Activated T-helper 9 cell treated with anti-CD3 and anti-CD28 coated beads, Interleukin-2, amount 50 U/mL, for 16 hours (primary cell): ENCODE data around the gene DHTKD1.

Experiments
- DNase-seq: peaks from one replicate; pipeline ENCODE4 v3.0.0-alpha.2; 2020; ENCODE audit warnings: low read depth

DHTKD1 gene, protein sequence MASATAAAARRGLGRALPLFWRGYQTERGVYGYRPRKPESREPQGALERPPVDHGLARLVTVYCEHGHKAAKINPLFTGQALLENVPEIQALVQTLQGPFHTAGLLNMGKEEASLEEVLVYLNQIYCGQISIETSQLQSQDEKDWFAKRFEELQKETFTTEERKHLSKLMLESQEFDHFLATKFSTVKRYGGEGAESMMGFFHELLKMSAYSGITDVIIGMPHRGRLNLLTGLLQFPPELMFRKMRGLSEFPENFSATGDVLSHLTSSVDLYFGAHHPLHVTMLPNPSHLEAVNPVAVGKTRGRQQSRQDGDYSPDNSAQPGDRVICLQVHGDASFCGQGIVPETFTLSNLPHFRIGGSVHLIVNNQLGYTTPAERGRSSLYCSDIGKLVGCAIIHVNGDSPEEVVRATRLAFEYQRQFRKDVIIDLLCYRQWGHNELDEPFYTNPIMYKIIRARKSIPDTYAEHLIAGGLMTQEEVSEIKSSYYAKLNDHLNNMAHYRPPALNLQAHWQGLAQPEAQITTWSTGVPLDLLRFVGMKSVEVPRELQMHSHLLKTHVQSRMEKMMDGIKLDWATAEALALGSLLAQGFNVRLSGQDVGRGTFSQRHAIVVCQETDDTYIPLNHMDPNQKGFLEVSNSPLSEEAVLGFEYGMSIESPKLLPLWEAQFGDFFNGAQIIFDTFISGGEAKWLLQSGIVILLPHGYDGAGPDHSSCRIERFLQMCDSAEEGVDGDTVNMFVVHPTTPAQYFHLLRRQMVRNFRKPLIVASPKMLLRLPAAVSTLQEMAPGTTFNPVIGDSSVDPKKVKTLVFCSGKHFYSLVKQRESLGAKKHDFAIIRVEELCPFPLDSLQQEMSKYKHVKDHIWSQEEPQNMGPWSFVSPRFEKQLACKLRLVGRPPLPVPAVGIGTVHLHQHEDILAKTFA

DNA sequence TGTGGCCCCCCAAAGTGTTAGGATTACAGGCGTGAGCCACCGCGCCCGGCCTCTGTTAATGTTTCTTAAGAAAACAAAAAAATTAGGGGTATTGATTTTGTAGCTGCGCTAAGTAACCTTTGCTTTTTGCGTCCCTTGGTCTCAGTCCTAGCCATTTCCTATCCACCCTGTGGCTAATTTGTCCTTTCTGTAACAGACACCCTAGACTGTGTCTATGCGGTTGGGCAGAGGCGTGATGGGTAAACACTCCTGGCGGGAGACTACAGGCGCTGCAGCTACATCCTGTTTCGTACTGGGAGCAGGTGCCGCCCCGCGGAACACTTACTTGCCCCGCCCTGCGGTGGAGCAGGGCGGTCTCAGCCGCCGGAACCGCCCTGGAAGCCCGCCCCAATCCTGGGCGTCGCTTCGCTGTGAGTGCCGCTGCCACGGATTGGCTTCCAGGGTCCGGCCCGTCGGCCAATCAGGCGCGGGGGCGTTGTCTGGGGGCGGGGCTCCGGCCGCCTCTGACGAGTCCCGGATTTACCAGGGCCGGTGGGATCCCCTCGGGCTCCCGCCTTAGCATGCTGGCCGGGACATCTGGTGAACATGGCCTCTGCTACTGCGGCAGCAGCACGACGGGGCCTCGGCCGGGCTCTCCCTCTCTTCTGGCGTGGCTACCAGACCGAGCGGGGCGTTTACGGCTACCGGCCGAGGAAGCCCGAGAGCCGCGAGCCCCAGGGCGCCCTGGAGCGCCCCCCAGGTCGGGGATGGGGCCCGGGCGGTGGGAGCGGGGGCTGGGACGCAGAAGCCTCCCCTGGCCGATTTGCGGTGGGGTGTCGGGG, at the start of gene DHTKD1:
DHTKD1 (plus strand) TSS at position 506 of the 821 bp plus-strand sequence; CDS start at position 586, 80 bp downstream.
- peak; percentile 99 for DNase-seq

DNA sequence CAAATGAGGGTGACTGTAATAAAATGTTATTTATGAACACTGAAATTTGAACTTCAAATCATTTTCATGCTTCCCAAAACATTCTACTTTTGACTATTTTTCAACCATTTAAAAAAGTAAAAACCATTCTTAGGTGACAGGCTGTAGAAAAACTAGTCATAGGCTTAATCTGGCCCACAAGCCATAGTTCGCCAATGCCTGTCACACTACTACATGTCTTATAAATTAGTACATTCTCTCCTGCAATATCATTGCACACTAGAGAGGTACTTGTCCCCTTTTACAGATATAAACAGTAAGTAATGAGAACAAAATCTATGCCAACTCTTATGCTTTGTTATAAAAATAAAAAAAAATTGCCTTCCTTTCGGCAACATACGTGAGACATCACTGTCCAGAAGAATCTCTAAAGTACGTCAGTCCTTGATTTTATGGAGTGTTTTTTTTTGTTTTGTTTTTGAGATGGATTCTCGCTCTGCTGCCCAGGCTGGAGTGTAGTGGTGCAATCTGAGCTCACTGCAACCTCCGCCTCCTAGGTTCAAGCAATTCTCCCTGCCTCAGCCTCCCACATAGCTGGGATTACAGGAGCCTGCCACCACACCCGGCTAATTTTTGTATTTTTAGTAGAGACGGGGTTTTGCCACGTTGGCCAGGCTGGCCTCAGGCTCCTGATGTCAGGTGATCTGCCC, 49.3 kb upstream of the DHTKD1 start:
- DNase-seq, result no peak

DNA sequence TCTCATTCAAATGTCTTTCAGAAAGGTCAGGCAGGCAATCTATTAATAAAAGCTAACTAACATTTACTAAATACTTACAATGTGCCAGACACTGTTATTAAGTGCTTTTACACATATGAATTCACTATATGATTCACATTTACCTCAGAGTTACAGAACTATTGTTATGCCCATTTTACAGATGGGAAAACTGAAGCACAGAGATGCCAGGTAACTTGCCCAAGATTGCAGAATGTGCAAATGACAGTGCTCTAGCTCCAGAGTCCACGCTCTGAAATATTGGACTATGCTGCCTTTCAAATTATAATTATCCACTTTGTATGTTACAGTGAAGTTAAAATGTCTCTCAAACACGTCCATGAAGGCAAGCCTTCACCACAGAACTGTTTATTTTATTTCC, 48.2 kb upstream of the DHTKD1 start:
- no peak for DNase-seq

DNA sequence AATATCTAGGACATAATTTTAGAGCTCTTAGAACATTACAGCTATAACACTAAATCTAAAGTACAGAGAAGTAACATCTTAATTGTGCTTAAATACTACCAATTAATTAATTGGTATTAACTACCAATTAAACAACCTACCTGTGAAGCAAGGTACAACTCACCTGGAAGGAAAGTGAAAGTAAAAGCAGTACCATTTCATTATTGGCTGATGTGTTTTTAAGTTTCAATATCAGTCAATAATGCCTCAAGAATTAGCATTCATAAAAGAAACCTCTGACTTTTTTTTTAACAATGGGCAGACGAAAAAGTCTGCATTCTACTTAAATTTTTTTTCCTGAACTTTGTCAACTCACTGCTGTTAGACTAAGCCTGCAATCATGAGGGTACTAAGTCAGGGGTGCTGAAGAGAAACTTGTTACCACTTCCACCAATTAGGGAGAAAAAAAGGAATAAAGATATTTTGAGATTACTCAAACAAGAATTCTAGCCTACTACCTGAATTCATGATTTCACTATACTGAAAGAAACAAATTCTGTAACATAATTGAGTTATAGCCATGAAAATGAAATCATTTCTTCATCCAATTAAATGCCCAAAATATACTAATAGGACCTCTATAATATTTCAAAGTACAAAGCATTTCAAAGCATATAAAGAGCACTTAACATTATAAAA, 46.0 kb upstream of the DHTKD1 start:
- no peak for DNase-seq

DNA sequence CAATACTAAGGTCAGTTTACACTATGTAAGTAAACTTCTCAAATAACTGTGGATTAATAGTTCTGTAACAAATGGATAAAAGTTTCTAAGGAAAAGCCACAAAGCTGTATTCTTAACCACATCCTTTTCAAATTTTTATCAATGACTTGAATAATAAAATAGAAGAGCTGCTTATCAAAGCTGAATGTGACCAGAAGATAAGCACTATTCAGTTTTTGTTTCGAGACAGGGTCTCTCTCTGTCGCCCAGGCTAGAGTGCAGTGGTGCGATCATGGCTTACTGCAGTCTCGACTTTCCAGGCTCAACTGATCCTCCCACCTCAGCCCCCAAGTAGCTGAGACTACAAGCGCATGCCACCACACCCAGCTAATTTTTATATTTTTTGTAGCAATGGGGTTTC, 43.2 kb upstream of the DHTKD1 start:
- DNase-seq, result no peak

DNA sequence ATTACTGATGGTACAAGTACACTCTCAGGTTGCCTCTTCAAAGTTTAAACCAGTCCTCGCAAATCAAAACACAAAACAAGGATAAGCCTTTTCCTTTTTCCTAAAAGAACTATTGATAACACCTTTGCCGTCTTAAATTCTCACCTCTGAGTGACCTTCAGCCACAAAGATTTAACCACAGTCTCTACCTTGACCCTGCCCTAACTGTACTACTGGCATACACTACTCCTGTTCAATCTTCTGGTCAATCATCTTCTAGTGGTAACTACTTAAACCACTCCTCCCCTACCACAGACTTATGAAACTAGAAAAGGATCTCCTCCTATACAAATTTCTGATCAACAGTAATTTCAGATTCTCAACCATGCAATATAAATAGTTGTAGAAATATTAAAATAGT, 41.2 kb upstream of the DHTKD1 start:
- DNase-seq, result no peak

DNA sequence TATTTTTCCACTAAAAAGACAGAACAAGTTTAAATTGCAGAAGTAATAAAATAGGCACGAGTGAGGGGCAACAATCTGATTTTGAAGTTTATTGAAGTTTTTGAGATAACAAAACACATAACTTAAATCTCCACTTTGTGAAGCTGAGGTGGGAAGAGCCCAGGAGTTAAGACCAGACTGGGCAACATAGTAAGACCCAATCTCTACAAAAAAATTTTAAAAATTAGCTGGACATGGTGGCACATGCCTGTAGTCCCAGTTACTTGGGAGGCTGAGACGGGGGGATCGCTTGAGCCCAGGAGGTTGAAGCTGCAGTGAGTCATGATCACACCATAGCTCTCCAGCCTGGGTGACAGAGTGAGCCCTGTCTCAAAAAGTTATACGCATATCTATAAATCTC, 37.4 kb upstream of the DHTKD1 start:
- DNase-seq, result no peak

DNA sequence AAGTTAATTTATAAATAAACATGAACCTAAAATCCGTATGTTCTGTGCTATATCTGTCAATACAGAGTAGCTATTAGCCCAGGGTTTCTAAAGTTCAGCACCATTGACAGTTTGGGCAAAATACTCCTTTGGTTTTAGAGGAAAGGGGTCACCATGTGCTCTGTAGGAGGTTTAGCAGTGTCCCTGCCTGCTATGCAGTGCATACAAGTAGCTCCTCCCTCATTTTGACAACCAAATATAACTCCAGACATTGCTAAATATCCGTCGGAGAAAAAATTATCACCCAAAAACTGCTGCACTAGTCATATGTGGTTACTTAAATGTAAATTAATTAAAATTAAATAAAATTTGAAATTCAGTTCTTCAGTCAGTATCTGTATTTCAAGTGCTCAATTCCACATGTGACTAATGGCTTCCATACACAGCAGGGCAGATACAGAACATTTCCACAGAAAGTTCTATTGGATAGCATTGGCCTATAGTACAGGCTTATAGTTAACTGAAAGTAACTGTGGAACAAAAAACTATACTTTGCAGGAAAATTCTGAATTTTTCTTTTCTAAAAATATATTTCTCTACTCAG, 32.6 kb upstream of the DHTKD1 start:
- no peak for DNase-seq

DNA sequence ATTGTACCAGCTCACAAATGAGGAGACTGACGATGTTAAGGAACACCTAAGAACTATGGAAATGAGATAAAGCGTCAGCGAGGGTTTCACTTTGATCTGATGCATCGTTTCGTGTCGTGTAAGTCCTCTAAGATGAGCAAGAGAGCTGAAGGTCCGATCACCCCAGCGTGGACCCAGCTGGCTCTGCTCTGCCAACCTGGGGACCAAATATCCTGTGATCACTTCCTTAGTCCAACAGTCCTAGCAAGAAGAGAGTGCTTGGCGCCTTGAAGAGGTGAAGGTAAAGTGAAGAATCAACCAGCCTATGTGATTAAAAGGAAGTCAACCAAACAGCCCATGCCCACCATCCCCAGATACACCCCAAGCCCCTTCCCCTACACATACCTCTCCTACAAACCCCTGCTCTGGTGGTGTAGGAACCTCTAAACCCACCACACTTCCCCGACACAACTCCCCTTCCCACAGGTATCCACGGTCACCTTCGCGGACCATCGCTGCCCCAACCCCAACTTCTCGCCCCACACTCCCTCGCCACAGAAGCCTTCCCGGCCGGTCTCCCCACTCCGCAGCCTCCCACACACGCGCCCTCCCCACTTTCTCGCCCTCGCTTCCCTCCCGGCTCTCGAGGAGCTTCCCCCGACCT, 26.9 kb upstream of the DHTKD1 start:
- DNase-seq, result no peak

DNA sequence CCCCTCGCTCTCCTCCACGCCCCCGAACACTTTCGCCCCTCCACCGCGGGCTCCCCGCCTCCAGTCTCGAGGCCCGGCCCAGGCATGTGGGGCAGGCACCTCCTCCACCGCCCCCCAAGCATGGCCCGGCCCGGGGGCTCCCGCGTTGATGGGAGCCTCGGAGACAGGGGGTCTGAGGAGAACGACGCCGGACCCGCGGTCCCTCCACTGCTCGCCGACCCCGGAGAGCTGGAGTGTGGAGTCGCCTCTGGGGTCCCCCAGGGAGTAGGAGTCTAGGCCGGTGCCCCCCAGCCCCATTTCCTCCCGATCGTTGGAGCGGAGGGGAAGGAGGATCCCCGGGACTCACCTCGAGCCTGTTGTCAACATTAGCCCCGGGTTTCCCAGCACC, 26.4 kb upstream of the DHTKD1 start:
- DNase-seq, result peak; percentile 45

DNA sequence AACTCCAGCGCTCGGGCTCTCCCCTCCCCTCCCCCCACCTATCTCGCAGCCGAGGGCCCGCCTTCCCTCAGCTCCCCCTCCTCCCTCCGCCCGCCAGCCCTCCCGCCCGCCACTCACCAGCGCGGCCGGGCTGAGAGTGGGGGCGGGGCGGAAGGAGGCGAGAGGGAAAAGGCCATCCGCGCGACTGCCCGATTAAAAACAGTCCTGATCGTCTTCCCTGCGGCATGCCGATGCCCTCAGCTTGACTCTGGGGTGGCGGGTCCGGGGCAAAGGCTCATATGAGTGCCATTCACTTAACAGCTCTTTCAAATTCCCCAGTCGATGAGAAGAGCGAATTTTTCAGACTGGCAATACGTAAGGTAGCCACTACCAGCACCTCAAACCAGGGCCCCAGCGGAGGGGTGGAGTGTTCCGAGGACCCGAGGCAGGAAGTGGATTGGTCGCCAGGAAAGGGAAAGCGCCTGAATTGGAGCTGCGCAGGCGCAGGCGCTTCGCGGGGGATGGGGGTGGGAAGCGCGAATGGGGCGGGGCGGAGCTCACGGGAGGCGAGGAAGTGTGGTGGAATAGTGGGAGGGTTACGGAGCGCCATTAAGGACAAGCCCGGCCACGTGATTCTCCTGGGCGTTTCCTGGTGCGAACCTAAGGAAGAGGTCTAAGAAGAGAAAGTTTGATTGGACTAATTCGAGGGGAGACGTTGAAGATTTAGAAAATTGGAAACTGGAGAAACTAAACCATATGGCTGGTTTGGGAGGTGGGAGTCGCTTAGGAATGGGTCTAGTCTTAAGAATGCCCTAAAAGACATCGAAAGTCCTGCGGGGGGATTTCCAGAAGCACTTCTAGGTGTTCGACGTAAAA, 25.7 kb upstream of the DHTKD1 start, which contains the start of gene UPF2:
UPF2 (minus strand) TSS at position 13 of the 855 bp plus-strand sequence. CDS start 7,386 bp downstream, outside the sequence.
- DNase-seq, result peak; percentile 97

DNA sequence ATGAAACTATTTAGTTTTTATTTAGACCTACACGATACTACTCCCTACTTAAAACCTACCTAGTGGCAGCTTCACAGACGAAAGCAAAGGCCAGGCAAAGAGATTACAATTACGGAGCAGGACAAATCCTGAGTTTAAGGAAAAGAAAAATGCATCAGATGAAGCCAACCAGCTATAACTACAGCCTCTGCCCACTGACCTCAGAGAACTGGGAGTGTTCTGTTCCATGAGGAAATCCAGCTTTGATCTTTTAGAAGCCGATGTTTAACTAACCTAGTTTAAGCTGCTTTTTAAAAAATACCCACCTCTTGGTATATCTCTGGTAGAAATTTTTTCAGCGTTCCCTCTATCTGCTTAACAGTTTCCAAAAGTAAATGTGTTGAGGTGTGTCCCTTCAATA, 23.2 kb upstream of the DHTKD1 start:
- no peak for DNase-seq

DNA sequence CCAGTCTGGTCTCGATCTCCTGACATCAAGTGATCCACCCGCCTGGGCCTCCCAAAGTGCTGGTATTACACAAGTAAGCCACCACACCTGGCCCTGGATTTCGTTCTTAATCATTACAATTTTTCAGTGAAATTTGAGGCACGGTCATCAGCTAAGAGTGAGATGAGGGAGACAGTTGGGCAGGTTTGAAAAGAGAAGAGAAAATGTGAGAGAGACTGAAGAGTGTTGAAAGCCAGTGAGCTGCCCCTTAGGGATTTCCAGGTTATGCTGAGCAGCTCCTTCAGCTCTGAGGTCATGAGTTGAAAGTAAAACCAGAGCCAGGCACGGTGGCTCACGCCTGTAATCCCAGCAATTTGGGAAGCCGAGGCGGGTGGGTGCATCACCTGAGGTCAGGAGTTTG, 20.2 kb upstream of the DHTKD1 start:
- no peak for DNase-seq

DNA sequence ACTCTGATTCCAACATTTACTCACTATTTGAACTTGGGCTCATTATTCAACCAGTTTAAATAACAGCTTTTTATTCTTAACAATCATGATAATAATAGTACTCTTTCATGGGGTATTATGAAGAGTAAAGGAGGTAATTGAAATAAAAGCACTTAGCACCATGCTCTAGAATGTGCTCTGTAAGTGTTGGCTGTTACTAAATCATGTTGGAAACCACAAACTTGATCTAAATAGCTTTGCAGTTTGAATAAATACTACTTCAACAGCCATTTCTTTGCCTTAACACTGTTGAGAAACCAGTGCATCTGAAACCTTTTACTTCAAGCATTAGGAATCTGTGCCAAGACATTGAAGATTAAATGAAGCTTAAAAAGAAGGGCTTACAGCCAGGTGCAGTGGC, 18.2 kb upstream of the DHTKD1 start:
- DNase-seq, result no peak

DNA sequence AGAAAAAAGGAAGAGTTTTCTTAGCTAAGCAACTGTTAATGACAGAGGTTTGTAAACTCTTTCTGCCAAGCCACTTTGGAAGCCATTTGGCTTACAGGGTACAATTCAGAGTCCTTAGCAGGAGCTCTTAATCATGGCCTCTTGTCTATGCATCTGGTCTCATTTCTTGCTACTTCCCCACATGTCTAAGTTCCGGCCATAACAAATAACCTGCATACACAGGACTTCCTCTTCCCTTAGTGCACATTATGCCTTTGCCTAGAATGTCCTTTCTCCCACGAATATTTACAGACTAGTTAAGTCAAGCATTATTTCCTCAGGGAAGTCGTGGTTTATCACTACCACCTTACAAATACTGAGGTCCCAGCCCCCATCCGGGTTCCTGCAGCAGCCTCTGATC, 17.5 kb upstream of the DHTKD1 start:
- DNase-seq, result no peak

DNA sequence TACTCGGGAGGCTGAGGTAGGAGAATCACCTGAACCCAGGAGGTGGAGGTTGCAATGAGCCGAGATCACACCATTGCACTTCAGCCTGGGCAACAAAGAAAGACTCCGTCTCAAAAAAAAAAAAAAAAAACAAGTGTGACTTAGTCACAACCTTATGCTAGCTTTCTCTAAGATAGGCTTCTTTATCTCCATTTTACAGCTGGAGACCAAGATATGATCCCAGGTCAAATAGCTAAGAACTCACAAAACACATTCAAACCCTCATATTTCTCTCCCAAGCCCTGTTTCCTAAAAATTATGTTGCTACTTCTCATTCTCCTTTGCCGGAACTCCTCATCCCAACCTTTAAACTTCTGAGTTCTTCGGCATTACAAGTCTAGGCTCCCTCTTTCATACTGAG, 13.0 kb upstream of the DHTKD1 start:
- no peak for DNase-seq

DNA sequence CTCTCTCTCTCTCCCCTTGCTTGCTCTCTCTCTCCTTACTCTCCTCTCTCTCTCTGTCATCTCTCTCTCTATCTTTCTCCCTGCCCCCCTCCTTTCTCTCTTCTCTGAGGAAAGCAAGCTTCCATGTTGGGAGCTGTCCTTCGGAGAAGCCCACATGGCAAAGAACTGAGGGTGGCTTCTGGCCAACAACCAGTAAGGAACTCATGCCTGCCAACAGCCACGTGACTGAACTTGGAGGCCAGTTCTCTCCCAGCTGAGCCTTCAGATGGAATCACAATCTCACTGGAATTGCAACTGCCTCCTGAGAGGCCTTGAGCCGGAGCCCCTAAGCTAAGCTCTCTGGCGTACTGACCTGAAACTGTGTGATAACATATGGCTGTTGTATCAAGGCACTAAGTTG, 12.0 kb upstream of the DHTKD1 start:
- no peak for DNase-seq

DNA sequence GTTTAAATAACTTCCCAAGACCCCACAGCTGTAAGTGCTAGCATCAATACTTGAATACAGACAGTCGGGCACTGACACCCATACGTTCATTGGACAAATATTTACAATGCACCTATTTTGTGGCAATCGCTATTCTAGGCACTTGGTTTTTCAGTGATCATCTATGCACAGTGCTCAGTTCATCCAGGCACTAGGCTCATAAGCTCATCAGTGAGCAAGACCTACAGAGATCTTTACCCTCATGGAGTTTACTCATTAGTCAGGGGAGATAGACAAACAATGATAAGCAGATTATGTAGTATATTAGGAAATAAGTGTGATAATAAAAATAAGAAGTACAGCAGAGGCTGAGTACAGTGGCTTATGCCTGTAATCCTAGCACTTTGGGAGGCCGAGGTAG, 7.6 kb upstream of the DHTKD1 start:
- no peak for DNase-seq
